HCT116 (cell line): Measurements from ENCODE around the gene ATP8A2. TPM values are rescaled to one million over a fixed set of nuclear protein-coding genes. Genes with fewer than 3 reads are reported as not detected.

Experiments
- ATAC-seq: fragments of 200-7000 bp; cut with Tn5 transposase; 2 replicates; pipeline ENCODE4 v1.9.1; 2020; ENCODE audit warnings: mild to moderate bottlenecking, moderate library complexity
- BruUV-seq: library from RNA; stranded (reverse); fragments of 400-500 nt; replicated peaks from 2 replicates; lab custom pipeline; 2021; lab: Mats Ljungman, UMichigan
- CTCF ChIA-PET: fragments of 300-600 bp; sonication (Branson Sonifier 250); formaldehyde crosslinking; loops from one replicate; lab custom pipeline; 2021; ENCODE audit warnings: antibody characterized with exemption; lab: Charles Lee
- POLR2A ChIA-PET: fragments of 300-600, 350-600 bp; sonication (Branson Sonifier 250); formaldehyde crosslinking; loops from one replicate; lab custom pipeline; 2021; ENCODE audit warnings: antibody characterized with exemption; lab: Charles Lee
- RAD21 ChIA-PET, 2 experiments: fragments of 300-600 bp; sonication (Branson Sonifier 250); formaldehyde crosslinking; loops; one replicate each; lab custom pipeline; 2023; ENCODE audit warnings: low total read pairs in 2 of 2; ENCODE audit not compliant: uncharacterized antibody in 2 of 2, unreplicated experiment in 2 of 2, low non-redundant PET in 1 of 2; lab: Charles Lee
- DNase-seq: peaks from one replicate; pipeline ENCODE4 v3.0.0-alpha.2; 2010; ENCODE audit warnings: low read depth, low spot score
- H2AFZ ChIP-seq: fragments of 200-600 bp; shearing (Covaris generic), sonication (generic); 2 replicates; pipeline ENCODE4 v1.6.1; 2017; ENCODE audit warnings: low read depth, mixed run types, mixed read lengths, antibody characterized with exemption, low read length; ENCODE audit not compliant: poor library complexity, severe bottlenecking
- H3K27ac ChIP-seq: 2 replicates; pipeline ENCODE4 v1.5.1; 2012; ENCODE audit warnings: low read depth, low read length
- H3K27me3 ChIP-seq: fragments of 200-600 bp; sonication (generic); 2 replicates; pipeline ENCODE4 v1.6.1; 2016; ENCODE audit warnings: mixed run types, low read length, mixed read lengths; ENCODE audit not compliant: insufficient read depth
- H3K36me3 ChIP-seq, 2 experiments: fragments of 200-500 bp in 1 of 2; fragments of 200-600 bp in 1 of 2; sonication (Bioruptor generic) in 1 of 2; sonication (generic) in 1 of 2; 2 replicates each; pipeline versions ENCODE4 v1.5.1 to v1.6.1; 2014 to 2016; ENCODE audit warnings: low read length in 2 of 2, inconsistent platforms in 1 of 2, mixed read lengths in 1 of 2, mixed run types in 1 of 2; ENCODE audit not compliant: insufficient read depth in 2 of 2, control insufficient read depth in 1 of 2
- H3K4me1 ChIP-seq, 2 experiments: fragments of 200-600 bp in 1 of 2; sonication (generic) in 1 of 2; 2 replicates each; pipeline versions ENCODE4 v1.5.1 to v1.6.1; 2012 to 2017; ENCODE audit warnings: low read length in 2 of 2, inconsistent platforms in 1 of 2, mild to moderate bottlenecking in 1 of 2, mixed read lengths in 1 of 2, mixed run types in 1 of 2, moderate library complexity in 1 of 2; ENCODE audit not compliant: insufficient read depth in 2 of 2, control insufficient read depth in 1 of 2
- H3K4me2 ChIP-seq: fragments of 200-600 bp; sonication (generic); 2 replicates; pipeline ENCODE4 v1.6.1; 2017; ENCODE audit warnings: mixed run types, low read length, mixed read lengths
- H3K4me3 ChIP-seq, 2 experiments: fragments of 200-600 bp in 1 of 2; sonication (generic) in 1 of 2; replicated peaks in 1 of 2; 2 replicates each; pipeline ENCODE4 v1.5.1; 2011 to 2016; ENCODE audit warnings: low read length in 2 of 2, control low read depth in 1 of 2, low read depth in 1 of 2, mild to moderate bottlenecking in 1 of 2, mixed read lengths in 1 of 2, mixed run types in 1 of 2
- H3K79me2 ChIP-seq: fragments of 200-600 bp; sonication (generic); 2 replicates; pipeline ENCODE4 v1.6.1; 2017; ENCODE audit warnings: mild to moderate bottlenecking, mixed run types, low read length, moderate library complexity, mixed read lengths; ENCODE audit not compliant: insufficient read depth
- H3K9ac ChIP-seq: fragments of 200-600 bp; sonication (generic); 2 replicates; pipeline ENCODE4 v1.6.1; 2016; ENCODE audit warnings: low read length, mixed read lengths
- H3K9me2 ChIP-seq: fragments of 200-600 bp; sonication (generic), shearing (Covaris generic); 2 replicates; pipeline ENCODE4 v1.6.1; 2017; ENCODE audit warnings: mixed run types, mild to moderate bottlenecking, moderate library complexity; ENCODE audit not compliant: insufficient read depth
- H3K9me3 ChIP-seq, 2 experiments: fragments of 200-500 bp in 1 of 2; fragments of 200-600 bp in 1 of 2; sonication (Bioruptor generic) in 1 of 2; sonication (generic) in 1 of 2; 2 replicates each; pipeline ENCODE4 v1.6.1; 2014 to 2017; ENCODE audit warnings: low read length in 2 of 2, mixed read lengths in 2 of 2, inconsistent platforms in 1 of 2, low read depth in 1 of 2, mild to moderate bottlenecking in 1 of 2, mixed run types in 1 of 2, moderate library complexity in 1 of 2; ENCODE audit not compliant: control insufficient read depth in 1 of 2, insufficient read depth in 1 of 2
- H4K20me1 ChIP-seq: fragments of 200-600 bp; sonication (generic), shearing (Covaris generic); 2 replicates; pipeline ENCODE4 v1.6.1; 2017; ENCODE audit warnings: mixed run types, mild to moderate bottlenecking, moderate library complexity; ENCODE audit not compliant: insufficient read depth
- CBX3 ChIP-seq: IDR thresholded peaks from 2 replicates; pipeline ENCODE4 v1.6.1; 2012; ENCODE audit warnings: low read depth
- CEBPB ChIP-seq: IDR thresholded peaks from 2 replicates; pipeline ENCODE4 v1.6.1; 2012; ENCODE audit warnings: low read depth
- ELF1 ChIP-seq: IDR thresholded peaks from 2 replicates; pipeline ENCODE4 v1.6.1; 2012; ENCODE audit warnings: low read depth, borderline replicate concordance
- EZH2 ChIP-seq: fragments of 200-600 bp; sonication (generic); IDR thresholded peaks from 2 replicates; pipeline ENCODE4 v1.6.1; 2017; ENCODE audit warnings: antibody characterized with exemption, mixed run types
- EZH2phosphoT487 ChIP-seq: fragments of 200-600 bp; IDR thresholded peaks from 2 replicates; pipeline ENCODE4 v1.6.1; 2018; ENCODE audit warnings: antibody characterized with exemption, borderline replicate concordance
- POLR2A ChIP-seq: IDR thresholded peaks from 2 replicates; pipeline ENCODE4 v1.7.0; 2011; ENCODE audit warnings: borderline replicate concordance; ENCODE audit not compliant: insufficient read depth, insufficient read length; ENCODE audit errors: extremely low read depth
- YY1 ChIP-seq: IDR thresholded peaks from 2 replicates; pipeline ENCODE4 v1.6.1; 2011; ENCODE audit warnings: low read length, low read depth, moderate library complexity, mild to moderate bottlenecking; ENCODE audit not compliant: insufficient replicate concordance; ENCODE audit errors: extremely low read depth
- ZNF274 ChIP-seq: fragments of 200-500 bp; sonication (Bioruptor generic); IDR thresholded peaks from 2 replicates; pipeline ENCODE4 v1.6.1; 2014; ENCODE audit warnings: mild to moderate bottlenecking, low read depth, low read length, inconsistent platforms
- intact Hi-C: fragments of 100-400 bp; cut with micrococcal nuclease; formaldehyde crosslinking; loops from 2 replicates; pipeline ENCODE4 v1.10.0; 2022
- total RNA-seq: library from RNA; stranded (reverse); gene quantifications from one replicate; pipeline ENCODE4 v1.2.1, GENCODE V29; 2021; ENCODE audit not compliant: unreplicated experiment
- TF ChIP-seq, protein P1 (sequence below): IDR thresholded peaks from 2 replicates; pipeline ENCODE4 v1.6.1; 2012; ENCODE audit warnings: low read depth

ATP8A2 gene
- total RNA-seq, 1 experiment from 2014 or later: not detected

- TF ChIP-seq EZH2: no peak
- TF ChIP-seq YY1: no peak
- Histone ChIP-seq H3K4me1 (no peaks in the 10 kb centered on the region), H3K27me3 (peaks cover 72% of the 10 kb centered on the region), H4K20me1 (no peaks in the 10 kb centered on the region), H3K4me2 (no peak overlapping the region), H3K27ac (no peak overlapping the region), H2AFZ (no peak overlapping the region), H3K79me2 (no peaks in the 10 kb centered on the region), H3K9me2 (no peaks in the 10 kb centered on the region), H3K36me3 (no peaks in the 10 kb centered on the region), H3K9me3 (no peaks in the 10 kb centered on the region), H3K4me3 (no peak overlapping the region), H3K9ac (no peak overlapping the region)
- intact Hi-C loops: no loop called here
- no peak for ATAC-seq
- DNase-seq: no peak
- ChIA-PET RAD21 (no interaction called here), CTCF (no interaction called here), POLR2A (no interaction called here)
- no TSS peak for BruUV-seq
Measured at GRCh38 chr13:25915840-25916518, 544.2 kb downstream of the ATP8A2 start.

DNA sequence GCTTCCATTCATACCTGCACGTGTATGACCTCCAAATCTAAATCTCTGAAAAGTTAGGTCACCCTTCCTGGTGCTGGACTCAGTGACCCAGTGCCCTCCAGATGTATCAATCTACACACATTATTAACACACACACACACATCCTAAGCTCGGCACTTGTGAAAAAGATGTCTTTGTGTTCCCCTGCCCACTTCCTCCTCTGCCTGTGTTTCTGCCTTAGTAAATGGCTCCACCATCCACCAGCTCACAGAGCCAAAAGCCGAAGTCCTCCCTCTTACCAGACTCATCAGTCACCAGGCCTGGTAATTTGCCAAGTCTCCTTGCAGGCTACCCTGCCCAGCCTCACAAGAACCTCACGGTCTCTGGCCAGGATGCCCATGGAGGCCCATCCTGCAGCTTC lies 548.5 kb downstream of the ATP8A2 start:
- Histone ChIP-seq H3K27me3 (peaks cover 51% of the 10 kb centered on the region), H2AFZ (no peak overlapping the region), H3K9me2 (no peaks in the 10 kb centered on the region), H3K9me3 (no peaks in the 10 kb centered on the region), H3K27ac (no peak overlapping the region), H4K20me1 (no peaks in the 10 kb centered on the region), H3K36me3 (no peaks in the 10 kb centered on the region), H3K4me2 (no peak overlapping the region), H3K9ac (no peak overlapping the region), H3K4me1 (no peaks in the 10 kb centered on the region), H3K79me2 (no peaks in the 10 kb centered on the region), H3K4me3 (no peak overlapping the region)
- ATAC-seq: no peak
- intact Hi-C loops: no loop called here
- CTCF ChIA-PET: no interaction called here
- POLR2A ChIA-PET: no interaction called here
- RAD21 ChIA-PET: no interaction called here
- no peak for TF ChIP-seq EZH2
- no peak for TF ChIP-seq ELF1
- no peak for TF ChIP-seq EZH2phosphoT487
- TF ChIP-seq, protein P1, sequence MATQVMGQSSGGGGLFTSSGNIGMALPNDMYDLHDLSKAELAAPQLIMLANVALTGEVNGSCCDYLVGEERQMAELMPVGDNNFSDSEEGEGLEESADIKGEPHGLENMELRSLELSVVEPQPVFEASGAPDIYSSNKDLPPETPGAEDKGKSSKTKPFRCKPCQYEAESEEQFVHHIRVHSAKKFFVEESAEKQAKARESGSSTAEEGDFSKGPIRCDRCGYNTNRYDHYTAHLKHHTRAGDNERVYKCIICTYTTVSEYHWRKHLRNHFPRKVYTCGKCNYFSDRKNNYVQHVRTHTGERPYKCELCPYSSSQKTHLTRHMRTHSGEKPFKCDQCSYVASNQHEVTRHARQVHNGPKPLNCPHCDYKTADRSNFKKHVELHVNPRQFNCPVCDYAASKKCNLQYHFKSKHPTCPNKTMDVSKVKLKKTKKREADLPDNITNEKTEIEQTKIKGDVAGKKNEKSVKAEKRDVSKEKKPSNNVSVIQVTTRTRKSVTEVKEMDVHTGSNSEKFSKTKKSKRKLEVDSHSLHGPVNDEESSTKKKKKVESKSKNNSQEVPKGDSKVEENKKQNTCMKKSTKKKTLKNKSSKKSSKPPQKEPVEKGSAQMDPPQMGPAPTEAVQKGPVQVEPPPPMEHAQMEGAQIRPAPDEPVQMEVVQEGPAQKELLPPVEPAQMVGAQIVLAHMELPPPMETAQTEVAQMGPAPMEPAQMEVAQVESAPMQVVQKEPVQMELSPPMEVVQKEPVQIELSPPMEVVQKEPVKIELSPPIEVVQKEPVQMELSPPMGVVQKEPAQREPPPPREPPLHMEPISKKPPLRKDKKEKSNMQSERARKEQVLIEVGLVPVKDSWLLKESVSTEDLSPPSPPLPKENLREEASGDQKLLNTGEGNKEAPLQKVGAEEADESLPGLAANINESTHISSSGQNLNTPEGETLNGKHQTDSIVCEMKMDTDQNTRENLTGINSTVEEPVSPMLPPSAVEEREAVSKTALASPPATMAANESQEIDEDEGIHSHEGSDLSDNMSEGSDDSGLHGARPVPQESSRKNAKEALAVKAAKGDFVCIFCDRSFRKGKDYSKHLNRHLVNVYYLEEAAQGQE: no peak
- TF ChIP-seq POLR2A: no peak
- TF ChIP-seq ZNF274: no peak
- no peak for TF ChIP-seq CEBPB
- TF ChIP-seq CBX3: no peak
- no peak for DNase-seq
- BruUV-seq: no TSS peak
